Smooth muscle cell (in vitro differentiated cells): ENCODE data around the gene PROS1. TPM values are rescaled to one million over a fixed set of nuclear protein-coding genes. Genes with fewer than 3 reads are reported as not detected.
"Not testable (repeated sequence)": the region's sequence is repeated elsewhere in the genome, so short reads cannot be mapped to it uniquely, and the experiment has no call there.

Experiments used
- DNase-seq: peaks from one replicate; lab custom pipeline; 2025; ENCODE audit not compliant: unreplicated experiment; lab: John Stamatoyannopoulos, UW
- H2AFZ ChIP-seq: fragments of 200-600 bp; sonication (generic); 2 replicates; pipeline ENCODE4 v1.6.0; 2016; ENCODE audit warnings: antibody characterized with exemption, low read depth, mild to moderate bottlenecking
- H3F3A ChIP-seq: fragments of 200-600 bp; sonication (generic); 2 replicates; pipeline ENCODE4 v1.6.0; 2017; ENCODE audit warnings: antibody characterized with exemption, low read depth
- H3K27ac ChIP-seq: fragments of 200-600 bp; sonication (generic); 2 replicates; pipeline ENCODE4 v1.5.1; 2016; ENCODE audit warnings: low read depth, mild to moderate bottlenecking
- H3K27me3 ChIP-seq: fragments of 200-600 bp; sonication (generic); 2 replicates; pipeline ENCODE4 v1.6.1; 2016; ENCODE audit warnings: low read depth, mild to moderate bottlenecking
- H3K36me3 ChIP-seq: fragments of 200-600 bp; sonication (generic); 2 replicates; pipeline ENCODE4 v1.5.1; 2016; ENCODE audit warnings: low read depth
- H3K4me1 ChIP-seq: fragments of 200-600 bp; sonication (generic); 2 replicates; pipeline ENCODE4 v1.5.1; 2016; ENCODE audit warnings: low read depth
- H3K4me2 ChIP-seq: fragments of 200-600 bp; sonication (generic); 2 replicates; pipeline ENCODE4 v1.6.0; 2016; ENCODE audit warnings: mild to moderate bottlenecking
- H3K4me3 ChIP-seq: fragments of 200-600 bp; sonication (generic); 2 replicates; pipeline ENCODE4 v1.5.1; 2016; ENCODE audit warnings: mild to moderate bottlenecking
- H3K79me2 ChIP-seq: fragments of 200-600 bp; sonication (generic); 2 replicates; pipeline ENCODE4 v1.6.0; 2016; ENCODE audit warnings: low read depth, mild to moderate bottlenecking
- H3K9ac ChIP-seq: fragments of 200-600 bp; sonication (generic); 2 replicates; pipeline ENCODE4 v1.6.0; 2016; ENCODE audit warnings: low read depth
- H3K9me3 ChIP-seq: fragments of 200-600 bp; sonication (generic); replicated peaks from 2 replicates; pipeline ENCODE4 v1.5.1; 2016; ENCODE audit warnings: low read depth
- H4K20me1 ChIP-seq: fragments of 200-600 bp; sonication (generic); 2 replicates; pipeline ENCODE4 v1.6.0; 2016; ENCODE audit warnings: low read depth
- WGBS: methylation state at CpG from one replicate; pipeline ENCODE4 v1.1.7; 2016; ENCODE audit warnings: low lambda C conversion rate; 5-methylcytosine and 5-hydroxymethylcytosine counted together
- polyA plus RNA-seq: library from polyadenylated mRNA; unstranded; fragments of >200 nt; fragmentation: Nextera tagmentation; extraction: Ambion mirVana; gene quantifications from 2 replicates; pipeline ENCODE4 v1.2.1, GENCODE V29; 2016
- total RNA-seq: library from RNA; depleted of rRNA; stranded (reverse); fragments of >200 nt; gene quantifications from 2 replicates; pipeline ENCODE4 v1.2.3, GENCODE V29; 2014
- TF ChIP-seq, protein P1 (sequence below): fragments of 200-600 bp; sonication (generic); IDR thresholded peaks from 2 replicates; pipeline ENCODE4 v1.5.1; 2017; ENCODE audit warnings: borderline replicate concordance, mild to moderate bottlenecking, antibody characterized with exemption; ENCODE audit not compliant: insufficient read depth, poor library complexity, severe bottlenecking

The PROS1 gene
- total and polyA plus RNA-seq, 2 experiments from 2014 or later = 10.1 to 16.8 TPM

DNA sequence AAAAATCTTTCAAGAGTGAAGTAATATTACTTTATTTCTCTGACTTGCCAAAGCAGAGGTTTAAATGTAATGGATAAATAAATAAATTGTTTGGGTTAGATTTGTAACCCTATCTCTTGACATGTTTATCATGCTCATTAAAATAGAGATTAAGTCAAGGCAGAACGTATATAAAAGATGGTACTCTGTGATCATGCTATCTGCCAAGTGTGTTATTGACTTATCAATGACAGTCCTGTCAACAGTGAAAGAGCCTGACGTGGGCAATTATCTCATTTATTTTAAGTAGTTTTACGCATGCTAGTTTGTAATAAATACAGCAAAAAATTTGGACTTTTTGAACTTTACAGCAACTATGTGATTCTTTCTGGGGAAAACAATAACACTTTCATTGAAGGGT is 43.7 kb downstream of the PROS1 start:
- H3K4me2 ChIP-seq = no peak overlapping the region
- WGBS = 56% methylated on average over 3 of the region's 3 CpGs
- no peak overlapping the region for H3K9ac ChIP-seq
- H3K79me2 ChIP-seq = no peaks in the 10 kb centered on the region
- H3K27ac ChIP-seq = no peak overlapping the region
- no peak overlapping the region for H3K4me3 ChIP-seq
- H3K27me3 ChIP-seq = no peaks in the 10 kb centered on the region
- peaks cover 4% of the 10 kb centered on the region for H3K9me3 ChIP-seq
- H3K36me3 ChIP-seq = no peaks in the 10 kb centered on the region
- no peak for DNase-seq
- H2AFZ ChIP-seq = no peak overlapping the region
- no peaks in the 10 kb centered on the region for H3F3A ChIP-seq
- TF ChIP-seq, protein P1, sequence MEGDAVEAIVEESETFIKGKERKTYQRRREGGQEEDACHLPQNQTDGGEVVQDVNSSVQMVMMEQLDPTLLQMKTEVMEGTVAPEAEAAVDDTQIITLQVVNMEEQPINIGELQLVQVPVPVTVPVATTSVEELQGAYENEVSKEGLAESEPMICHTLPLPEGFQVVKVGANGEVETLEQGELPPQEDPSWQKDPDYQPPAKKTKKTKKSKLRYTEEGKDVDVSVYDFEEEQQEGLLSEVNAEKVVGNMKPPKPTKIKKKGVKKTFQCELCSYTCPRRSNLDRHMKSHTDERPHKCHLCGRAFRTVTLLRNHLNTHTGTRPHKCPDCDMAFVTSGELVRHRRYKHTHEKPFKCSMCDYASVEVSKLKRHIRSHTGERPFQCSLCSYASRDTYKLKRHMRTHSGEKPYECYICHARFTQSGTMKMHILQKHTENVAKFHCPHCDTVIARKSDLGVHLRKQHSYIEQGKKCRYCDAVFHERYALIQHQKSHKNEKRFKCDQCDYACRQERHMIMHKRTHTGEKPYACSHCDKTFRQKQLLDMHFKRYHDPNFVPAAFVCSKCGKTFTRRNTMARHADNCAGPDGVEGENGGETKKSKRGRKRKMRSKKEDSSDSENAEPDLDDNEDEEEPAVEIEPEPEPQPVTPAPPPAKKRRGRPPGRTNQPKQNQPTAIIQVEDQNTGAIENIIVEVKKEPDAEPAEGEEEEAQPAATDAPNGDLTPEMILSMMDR = no peak
- H4K20me1 ChIP-seq = no peaks in the 10 kb centered on the region
- H3K4me1 ChIP-seq = no peaks in the 10 kb centered on the region

DNA sequence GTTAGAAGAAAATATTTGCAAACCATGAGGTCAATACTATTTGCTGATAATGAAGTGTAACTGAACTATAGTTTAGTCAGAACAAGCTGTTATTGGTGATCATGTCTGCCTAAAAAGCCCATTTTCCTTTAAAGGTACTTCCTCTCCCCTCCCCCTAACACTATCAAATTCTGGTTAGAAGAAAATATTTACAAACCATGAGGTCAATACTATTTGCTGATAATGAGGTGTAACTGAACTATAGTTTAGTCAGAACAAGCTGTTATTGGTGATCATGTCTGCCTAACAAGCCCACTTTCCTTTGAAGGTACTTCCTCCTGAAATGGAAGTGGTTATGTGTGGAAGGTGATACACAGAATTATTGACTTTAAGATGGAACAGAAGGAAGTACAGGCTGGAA is 46.9 kb downstream of the PROS1 start:
- Histone ChIP-seq H3K4me1 (no peaks in the 10 kb centered on the region), H3K9ac (no peak overlapping the region), H3F3A (no peaks in the 10 kb centered on the region), H3K27me3 (no peaks in the 10 kb centered on the region), H3K27ac (no peak overlapping the region), H4K20me1 (no peaks in the 10 kb centered on the region), H3K79me2 (no peaks in the 10 kb centered on the region), H3K4me3 (no peak overlapping the region), H3K4me2 (no peak overlapping the region), H2AFZ (no peak overlapping the region), H3K36me3 (no peaks in the 10 kb centered on the region), H3K9me3 (peaks cover 4% of the 10 kb centered on the region)
- DNase-seq = no peak
- TF ChIP-seq, protein P1 = no peak

DNA sequence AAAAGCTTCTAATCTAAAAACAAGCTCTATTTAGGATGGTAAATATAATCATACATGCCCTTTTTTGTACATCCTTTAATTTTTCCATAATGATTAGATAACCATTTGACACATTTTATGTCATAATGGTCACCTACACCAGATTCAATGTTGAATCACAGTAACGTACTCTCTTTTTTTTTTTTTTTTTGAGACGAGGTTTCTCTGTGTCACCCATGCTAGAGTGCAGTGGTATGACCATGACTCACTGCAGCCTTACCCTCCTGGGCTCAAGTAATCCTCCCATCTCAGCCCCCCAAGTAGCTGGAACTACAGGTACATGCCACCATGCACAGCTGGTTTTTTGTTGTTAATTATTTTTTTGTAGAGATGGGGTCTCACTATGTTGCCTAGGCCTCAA is 49.2 kb downstream of the PROS1 start:
- TF ChIP-seq, protein P1 = no peak
- Histone ChIP-seq H3K27me3 (no peaks in the 10 kb centered on the region), H3K36me3 (no peaks in the 10 kb centered on the region), H3F3A (no peaks in the 10 kb centered on the region), H3K9me3 (no peaks in the 10 kb centered on the region), H2AFZ (no peak overlapping the region), H3K9ac (no peak overlapping the region), H3K4me3 (no peak overlapping the region), H4K20me1 (no peaks in the 10 kb centered on the region), H3K27ac (no peak overlapping the region), H3K4me2 (no peak overlapping the region), H3K79me2 (no peaks in the 10 kb centered on the region), H3K4me1 (no peaks in the 10 kb centered on the region)
- 89% methylated on average over 2 of the region's 2 CpGs for WGBS
- no peak for DNase-seq

DNA sequence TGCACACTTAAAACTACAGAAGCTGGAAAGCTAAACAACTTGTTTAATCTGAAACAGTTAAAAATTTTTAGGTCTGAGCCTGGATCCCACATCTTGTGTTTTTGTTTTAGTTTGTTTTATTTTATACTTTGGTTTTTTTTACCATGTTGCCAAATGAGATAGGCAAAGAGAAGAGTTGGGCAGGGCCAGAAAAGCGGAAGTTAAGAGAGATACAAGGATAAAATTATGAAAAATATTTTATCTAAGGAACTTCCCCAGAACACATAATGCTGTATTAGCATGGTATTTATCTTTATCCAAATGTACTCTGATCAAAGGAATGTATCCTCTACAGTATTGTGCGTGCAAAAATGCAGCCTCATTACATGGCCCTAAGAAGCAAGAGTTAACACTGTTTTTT is 50.7 kb downstream of the PROS1 start:
- H3K79me2 ChIP-seq = no peaks in the 10 kb centered on the region
- no peaks in the 10 kb centered on the region for H3K27me3 ChIP-seq
- no peak for DNase-seq
- H3F3A ChIP-seq = no peaks in the 10 kb centered on the region
- 74% methylated on average over 2 of the region's 2 CpGs for WGBS
- H3K4me1 ChIP-seq = no peaks in the 10 kb centered on the region
- no peaks in the 10 kb centered on the region for H3K36me3 ChIP-seq
- H4K20me1 ChIP-seq = no peaks in the 10 kb centered on the region
- no peak overlapping the region for H3K4me2 ChIP-seq
- no peaks in the 10 kb centered on the region for H3K9me3 ChIP-seq
- no peak overlapping the region for H2AFZ ChIP-seq
- TF ChIP-seq, protein P1 = no peak
- no peak overlapping the region for H3K4me3 ChIP-seq
- H3K27ac ChIP-seq = no peak overlapping the region
- no peak overlapping the region for H3K9ac ChIP-seq

DNA sequence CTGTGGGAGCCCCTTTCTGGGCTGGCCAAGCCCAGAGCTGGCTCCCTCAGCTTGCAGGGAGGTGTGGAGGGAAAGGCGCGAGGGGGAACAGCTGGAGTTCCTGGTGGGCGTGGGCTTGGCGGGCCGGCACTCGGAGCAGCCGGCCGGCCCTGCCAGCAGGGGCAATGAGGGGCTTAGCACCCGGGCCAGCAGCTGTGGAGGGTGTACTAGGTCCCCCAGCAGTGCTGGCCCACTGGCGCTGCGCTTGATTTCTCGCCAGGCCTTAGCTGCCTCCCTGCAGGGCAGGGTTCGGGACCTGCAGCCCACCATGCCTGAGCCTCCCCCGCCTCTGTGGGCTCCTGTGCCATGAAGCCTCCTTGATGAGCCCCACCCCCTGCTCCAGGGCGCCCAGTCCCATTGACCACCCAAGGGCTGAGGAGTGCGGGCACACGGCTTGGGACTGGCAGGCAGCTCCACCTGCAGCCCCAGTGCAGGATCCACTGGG is 56.1 kb downstream of the PROS1 start:
- not testable (repeated sequence) for H3K27me3 ChIP-seq, H4K20me1 ChIP-seq, H3K36me3 ChIP-seq, H3F3A ChIP-seq, DNase-seq, H3K4me3 ChIP-seq, H2AFZ ChIP-seq, H3K9me3 ChIP-seq, H3K27ac ChIP-seq, H3K9ac ChIP-seq, H3K4me1 ChIP-seq, H3K4me2 ChIP-seq, H3K79me2 ChIP-seq
- whole genome bisulfite sequencing = 92% methylated on average over 14 of the region's 17 CpGs

- not testable (repeated sequence) for H3K9me3 ChIP-seq, H3K27me3 ChIP-seq, H3K27ac ChIP-seq, H3K9ac ChIP-seq, H3K79me2 ChIP-seq, H3K36me3 ChIP-seq, H3K4me2 ChIP-seq, H3K4me3 ChIP-seq, H2AFZ ChIP-seq, DNase-seq, H4K20me1 ChIP-seq, H3F3A ChIP-seq, H3K4me1 ChIP-seq
- WGBS = 60% methylated on average over 1 of the region's 1 CpG
Measured at GRCh38 chr3:93913623-93914022, 60.1 kb downstream of the PROS1 start.
